22Rv1 (cell line): ENCODE results near the gene SIGLEC1.

ENCODE experiments used
- H3K27ac ChIP-seq: fragments of 450-650 bp; 2 replicates; pipeline ENCODE4 v1.5.1; 2017
- ZFX ChIP-seq: fragments of 450-650 bp; IDR thresholded peaks from 2 replicates; pipeline ENCODE4 v1.6.1; 2017; ENCODE audit warnings: antibody characterized with exemption, borderline replicate concordance
- TF ChIP-seq, protein P1 (sequence below): fragments of 450-650 bp; IDR thresholded peaks from 2 replicates; pipeline ENCODE4 v1.5.1; 2017; ENCODE audit warnings: mild to moderate bottlenecking

SIGLEC1 gene

DNA sequence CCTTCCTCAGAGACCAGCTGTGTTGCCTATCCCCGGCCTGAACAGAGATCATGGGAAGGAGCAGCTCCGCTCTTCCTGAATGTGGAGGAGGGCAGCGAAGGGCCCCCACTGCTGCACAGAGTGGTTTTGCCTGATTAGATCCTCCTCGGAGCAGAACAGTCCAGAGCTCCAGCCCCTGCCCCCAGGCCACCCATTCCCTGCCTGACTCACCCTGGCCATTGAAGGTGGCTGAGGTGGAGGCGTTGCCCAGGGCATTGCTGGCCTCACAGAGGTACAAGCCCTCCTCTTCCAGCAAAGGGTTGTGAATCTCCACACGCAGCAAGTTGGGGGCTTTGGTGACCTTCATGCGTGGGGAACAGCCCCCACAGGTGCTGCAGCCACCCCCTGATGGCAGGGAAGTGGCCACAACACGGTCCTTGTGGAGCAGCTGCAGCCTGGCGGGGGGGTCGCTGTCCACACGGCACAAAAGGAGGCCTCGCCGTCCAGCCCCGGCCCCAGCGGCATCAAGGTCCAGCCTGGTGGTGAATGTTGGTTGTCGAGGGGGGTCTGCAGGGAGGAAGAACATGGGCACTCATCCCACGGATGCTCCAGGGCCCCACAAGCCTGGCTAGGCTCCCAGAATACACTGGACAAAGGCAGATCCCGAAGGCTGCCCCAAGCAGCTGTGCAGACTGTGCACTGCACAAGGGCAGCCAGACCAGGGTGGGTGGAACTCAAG lies 14.7 kb downstream of the SIGLEC1 start:
- no peak overlapping the region for H3K27ac ChIP-seq
- no peak for TF ChIP-seq ZFX
- TF ChIP-seq, protein P1, sequence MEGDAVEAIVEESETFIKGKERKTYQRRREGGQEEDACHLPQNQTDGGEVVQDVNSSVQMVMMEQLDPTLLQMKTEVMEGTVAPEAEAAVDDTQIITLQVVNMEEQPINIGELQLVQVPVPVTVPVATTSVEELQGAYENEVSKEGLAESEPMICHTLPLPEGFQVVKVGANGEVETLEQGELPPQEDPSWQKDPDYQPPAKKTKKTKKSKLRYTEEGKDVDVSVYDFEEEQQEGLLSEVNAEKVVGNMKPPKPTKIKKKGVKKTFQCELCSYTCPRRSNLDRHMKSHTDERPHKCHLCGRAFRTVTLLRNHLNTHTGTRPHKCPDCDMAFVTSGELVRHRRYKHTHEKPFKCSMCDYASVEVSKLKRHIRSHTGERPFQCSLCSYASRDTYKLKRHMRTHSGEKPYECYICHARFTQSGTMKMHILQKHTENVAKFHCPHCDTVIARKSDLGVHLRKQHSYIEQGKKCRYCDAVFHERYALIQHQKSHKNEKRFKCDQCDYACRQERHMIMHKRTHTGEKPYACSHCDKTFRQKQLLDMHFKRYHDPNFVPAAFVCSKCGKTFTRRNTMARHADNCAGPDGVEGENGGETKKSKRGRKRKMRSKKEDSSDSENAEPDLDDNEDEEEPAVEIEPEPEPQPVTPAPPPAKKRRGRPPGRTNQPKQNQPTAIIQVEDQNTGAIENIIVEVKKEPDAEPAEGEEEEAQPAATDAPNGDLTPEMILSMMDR, result no peak

DNA sequence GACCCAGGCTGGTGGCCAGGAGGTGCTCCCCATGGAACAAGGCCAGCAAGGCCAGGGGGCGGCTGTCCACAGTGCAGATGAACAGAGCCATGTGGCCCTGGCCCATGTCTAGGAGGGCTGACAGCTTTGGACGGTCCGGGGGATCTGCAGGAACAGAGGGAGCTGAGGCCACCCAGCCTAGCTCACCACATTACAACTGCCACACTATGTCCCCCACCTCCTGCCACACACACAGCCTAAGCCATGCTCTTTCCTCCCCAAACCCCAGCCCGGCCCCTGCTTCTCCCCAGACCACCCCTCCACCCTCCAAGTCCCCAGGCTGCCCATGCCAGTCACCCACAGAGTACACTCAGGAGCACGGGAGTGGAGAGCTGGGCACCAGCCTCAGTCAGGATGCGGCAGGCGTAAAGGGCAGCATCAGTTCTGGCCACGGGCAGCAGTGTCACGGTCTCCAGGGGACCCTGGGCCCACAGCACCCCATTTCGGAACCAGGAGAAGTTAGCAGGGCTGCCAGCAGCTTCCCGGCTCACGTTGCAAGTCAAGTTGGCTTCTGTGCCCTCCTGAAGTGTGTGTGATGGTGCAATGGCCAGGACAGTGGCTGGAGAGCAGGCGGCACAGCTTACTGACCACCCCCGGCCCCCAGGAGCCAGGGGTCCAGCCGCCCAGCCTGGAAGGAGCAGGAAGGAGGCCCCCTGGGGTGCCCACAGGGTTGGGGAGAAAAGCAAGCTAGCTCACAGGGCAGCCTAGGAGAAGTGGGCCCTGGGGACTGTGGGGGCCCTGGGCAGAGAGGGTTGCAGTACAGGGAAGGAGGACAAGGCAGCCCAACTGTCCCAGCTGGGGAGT lies 15.4 kb downstream of the SIGLEC1 start:
- no peak overlapping the region for H3K27ac ChIP-seq
- TF ChIP-seq, protein P1, result no peak
- no peak for TF ChIP-seq ZFX

DNA sequence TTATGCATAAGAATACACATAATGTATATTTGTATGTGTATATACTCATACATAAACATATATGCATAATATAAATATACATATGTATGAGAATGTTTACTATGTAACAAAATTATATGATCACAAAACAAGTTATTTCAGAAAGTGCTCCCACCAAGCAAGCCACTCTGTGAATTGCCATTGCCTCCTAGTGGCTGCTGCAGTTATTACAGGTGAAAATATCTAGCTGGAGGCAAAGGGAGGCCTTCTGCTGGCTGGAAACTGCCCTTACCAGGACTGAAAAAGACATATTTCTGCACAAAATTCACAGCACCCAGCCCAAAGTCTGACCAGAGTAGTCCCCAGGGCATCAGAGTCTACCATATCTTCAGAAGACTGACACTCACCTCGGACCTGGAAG lies 16.2 kb downstream of the SIGLEC1 start:
- no peak for TF ChIP-seq ZFX
- TF ChIP-seq, protein P1, result peak; percentile 71
- H3K27ac ChIP-seq, result no peak overlapping the region

DNA sequence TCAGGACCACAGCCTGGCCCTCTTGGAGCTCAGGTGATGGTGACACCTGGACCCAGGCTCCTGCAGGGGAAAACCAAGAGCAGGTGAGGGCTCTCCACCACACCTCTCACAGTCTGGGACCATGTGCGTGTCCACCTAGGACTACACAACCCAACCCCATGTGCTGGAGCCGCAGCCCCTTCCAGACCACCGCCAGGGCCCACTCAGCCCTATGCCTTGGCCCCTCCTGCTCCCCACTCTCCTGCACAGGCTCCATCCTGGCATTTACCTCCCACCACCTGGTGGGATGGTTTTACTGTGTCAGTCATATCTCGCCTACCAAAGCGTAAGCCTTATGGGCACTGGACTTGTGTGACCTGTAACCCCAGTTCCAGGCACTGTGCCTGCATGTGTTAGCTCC lies 17.5 kb downstream of the SIGLEC1 start:
- TF ChIP-seq ZFX, result no peak
- TF ChIP-seq, protein P1, result no peak

DNA sequence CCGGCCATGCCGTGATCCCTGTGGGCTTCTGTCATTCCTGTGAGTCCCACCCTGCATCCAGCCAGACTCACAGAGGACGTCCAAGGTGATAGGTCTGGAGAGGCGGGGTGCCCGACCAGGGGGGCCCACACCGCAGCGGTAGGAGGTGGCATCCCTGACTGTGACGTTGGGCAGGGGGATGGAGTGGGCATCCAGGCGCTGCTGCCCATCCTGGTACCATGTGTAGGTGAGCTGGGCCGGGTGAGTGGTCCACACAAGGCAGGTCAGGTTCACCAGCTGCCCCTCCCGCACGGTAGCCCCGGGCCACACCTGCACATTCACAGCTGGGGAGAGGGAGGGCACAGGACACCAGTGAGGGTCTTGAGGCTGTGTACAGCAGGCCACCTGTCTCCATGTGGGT lies 19.0 kb downstream of the SIGLEC1 start:
- no peak overlapping the region for H3K27ac ChIP-seq
- TF ChIP-seq ZFX, result no peak
- TF ChIP-seq, protein P1, result no peak

More for the DNA sequence above, 17.5 kb downstream of the SIGLEC1 start:
- H3K27ac ChIP-seq, result no peak overlapping the region

DNA sequence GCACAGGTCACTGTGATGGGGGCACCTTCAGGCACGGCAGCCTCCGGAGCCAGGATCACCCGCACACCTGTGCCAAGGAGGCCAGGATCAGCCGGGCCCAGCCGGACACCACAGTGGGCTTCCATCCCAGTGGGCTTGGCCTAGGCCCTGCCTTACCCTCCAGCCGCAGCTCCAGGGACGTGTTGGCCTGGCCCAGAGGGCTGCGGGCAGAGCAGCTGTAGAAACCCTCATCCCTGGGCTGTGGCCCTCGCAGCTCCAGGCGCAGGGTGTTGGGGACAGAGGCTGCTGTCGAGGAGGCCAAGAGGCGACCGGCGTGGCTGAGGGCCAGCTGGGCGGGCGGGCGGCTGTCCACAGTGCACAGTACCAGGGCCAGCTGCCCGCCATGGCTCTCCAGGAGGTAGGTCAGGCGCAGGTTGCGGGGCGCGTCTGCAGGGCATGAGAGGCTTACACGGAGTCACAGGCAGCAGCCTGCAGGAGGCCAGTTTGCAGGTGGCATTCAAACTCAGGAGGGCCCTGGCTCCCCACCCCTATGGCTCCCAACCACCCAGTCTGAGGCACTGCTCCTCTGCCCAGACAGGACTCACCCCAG lies 19.6 kb downstream of the SIGLEC1 start:
- TF ChIP-seq ZFX, result no peak
- TF ChIP-seq, protein P1, result no peak
- H3K27ac ChIP-seq, result no peak overlapping the region
